ENCODE data around the gene MOB3B.

Gene MOB3B

GRCh38 chr9:27487128-27487640 lies 42.4 kb downstream of the MOB3B start:
- no peak for TF ChIP-seq CTCF (conservative IDR thresholded peaks at IDR 0.05)
- peak overlapping the region; percentile 75 for H3K27ac ChIP-seq

GRCh38 chr9:27485158-27485557 lies 44.5 kb downstream of the MOB3B start:
- no peak overlapping the region for H3K27ac ChIP-seq
- TF ChIP-seq CTCF (conservative IDR thresholded peaks at IDR 0.05), result no peak

- no peak overlapping the region for H3K27ac ChIP-seq
- no peak for TF ChIP-seq CTCF (conservative IDR thresholded peaks at IDR 0.05)
Observed at GRCh38 chr9:27483576-27483975, 46.0 kb downstream of the MOB3B start.

- H3K27ac ChIP-seq, result no peak overlapping the region
- TF ChIP-seq CTCF (conservative IDR thresholded peaks at IDR 0.05), result no peak
Observed at GRCh38 chr9:27482709-27483108, 46.9 kb downstream of the MOB3B start.

GRCh38 chr9:27478322-27478721 lies 51.3 kb downstream of the MOB3B start:
- TF ChIP-seq CTCF (conservative IDR thresholded peaks at IDR 0.05), result no peak
- H3K27ac ChIP-seq, result no peak overlapping the region

- no peak overlapping the region for H3K27ac ChIP-seq
- TF ChIP-seq CTCF (conservative IDR thresholded peaks at IDR 0.05), result no peak
Observed at GRCh38 chr9:27476870-27477515, 52.6 kb downstream of the MOB3B start.

- no peak for TF ChIP-seq CTCF (conservative IDR thresholded peaks at IDR 0.05)
- no peak overlapping the region for H3K27ac ChIP-seq
Observed at GRCh38 chr9:27475057-27475595, 54.5 kb downstream of the MOB3B start.
